PC-9 (cell line): ENCODE results near the gene CASP8AP2.

ENCODE experiments used
- EZH2 ChIP-seq: fragments of 200-600 bp; sonication (generic); IDR thresholded peaks from 2 replicates; pipeline ENCODE4 v1.8.0; 2017; ENCODE audit warnings: antibody characterized with exemption, low read depth
- TF ChIP-seq, protein P1 (sequence below): fragments of 200-600 bp; sonication (generic); conservative IDR thresholded peaks from 2 replicates; pipeline ENCODE4 v1.6.1; 2017; ENCODE audit warnings: mixed run types, antibody characterized with exemption, mild to moderate bottlenecking, moderate library complexity

DNA sequence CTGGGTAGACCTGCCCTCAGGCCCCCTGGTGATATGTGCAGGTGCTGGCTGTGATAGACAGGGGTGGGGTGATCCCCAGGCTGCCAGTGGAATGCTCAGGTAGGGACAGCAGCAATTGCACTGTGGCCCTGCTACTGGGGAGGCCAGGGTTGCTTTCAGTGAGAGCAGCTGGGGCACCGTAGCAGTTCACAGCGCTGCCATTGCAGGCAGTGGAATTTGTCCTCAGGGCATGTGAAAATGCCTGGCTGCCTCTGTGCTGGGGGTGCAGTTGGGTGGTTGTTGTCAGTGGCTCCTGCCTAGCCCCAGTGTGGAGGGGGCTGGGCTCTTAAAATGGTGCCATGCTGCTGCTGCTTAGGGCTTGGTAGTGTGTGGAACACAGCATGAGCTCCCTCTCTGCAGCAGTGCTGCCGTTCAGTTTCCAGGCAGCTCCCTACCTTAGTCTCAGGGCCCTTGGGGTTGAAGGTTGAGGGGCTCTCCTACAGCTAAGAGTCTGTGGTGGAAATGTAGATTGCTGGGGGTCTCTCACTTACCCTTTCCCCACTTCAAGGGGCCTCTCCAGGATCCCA, 88.2 kb downstream of the CASP8AP2 start:
- TF ChIP-seq, protein P1, sequence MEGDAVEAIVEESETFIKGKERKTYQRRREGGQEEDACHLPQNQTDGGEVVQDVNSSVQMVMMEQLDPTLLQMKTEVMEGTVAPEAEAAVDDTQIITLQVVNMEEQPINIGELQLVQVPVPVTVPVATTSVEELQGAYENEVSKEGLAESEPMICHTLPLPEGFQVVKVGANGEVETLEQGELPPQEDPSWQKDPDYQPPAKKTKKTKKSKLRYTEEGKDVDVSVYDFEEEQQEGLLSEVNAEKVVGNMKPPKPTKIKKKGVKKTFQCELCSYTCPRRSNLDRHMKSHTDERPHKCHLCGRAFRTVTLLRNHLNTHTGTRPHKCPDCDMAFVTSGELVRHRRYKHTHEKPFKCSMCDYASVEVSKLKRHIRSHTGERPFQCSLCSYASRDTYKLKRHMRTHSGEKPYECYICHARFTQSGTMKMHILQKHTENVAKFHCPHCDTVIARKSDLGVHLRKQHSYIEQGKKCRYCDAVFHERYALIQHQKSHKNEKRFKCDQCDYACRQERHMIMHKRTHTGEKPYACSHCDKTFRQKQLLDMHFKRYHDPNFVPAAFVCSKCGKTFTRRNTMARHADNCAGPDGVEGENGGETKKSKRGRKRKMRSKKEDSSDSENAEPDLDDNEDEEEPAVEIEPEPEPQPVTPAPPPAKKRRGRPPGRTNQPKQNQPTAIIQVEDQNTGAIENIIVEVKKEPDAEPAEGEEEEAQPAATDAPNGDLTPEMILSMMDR: no peak
- TF ChIP-seq EZH2: no peak
